GM23338 (cell line): ENCODE measurements around the gene FABP1. TPM values are rescaled to one million over a fixed set of nuclear protein-coding genes. Genes with fewer than 3 reads are reported as not detected.

Experiments used
- ATAC-seq: fragments of 200-7000 bp; cut with Tn5 transposase; 3 replicates; pipeline ENCODE4 v1.9.1; 2020
- DNase-seq: peaks from one replicate; pipeline ENCODE4 v3.0.0-alpha.2; 2015; ENCODE audit warnings: low spot score
- H2AFZ ChIP-seq: fragments of 200-600 bp; sonication (generic); 2 replicates; pipeline ENCODE4 v1.8.0; 2016; ENCODE audit warnings: antibody characterized with exemption, mild to moderate bottlenecking, moderate library complexity
- H3F3A ChIP-seq: fragments of 200-600 bp; sonication (generic); replicated peaks from 2 replicates; pipeline ENCODE4 v1.8.0; 2017; ENCODE audit warnings: antibody characterized with exemption, mixed run types, low read depth
- H3K27ac ChIP-seq: fragments of 200-600 bp; sonication (generic); 2 replicates; pipeline ENCODE4 v1.6.1; 2016; ENCODE audit warnings: low read depth
- H3K27me3 ChIP-seq: fragments of 200-600 bp; sonication (generic); 2 replicates; pipeline ENCODE4 v1.8.0; 2016; ENCODE audit warnings: mild to moderate bottlenecking, mixed run types, moderate library complexity; ENCODE audit not compliant: insufficient read depth
- H3K36me3 ChIP-seq: fragments of 200-600 bp; sonication (generic); 2 replicates; pipeline ENCODE4 v1.8.0; 2016; ENCODE audit warnings: mild to moderate bottlenecking; ENCODE audit not compliant: insufficient read depth
- H3K4me1 ChIP-seq: fragments of 200-600 bp; sonication (generic); 2 replicates; pipeline ENCODE4 v1.8.0; 2016; ENCODE audit warnings: mild to moderate bottlenecking, moderate library complexity; ENCODE audit not compliant: insufficient read depth
- H3K4me2 ChIP-seq: fragments of 200-600 bp; sonication (generic); 2 replicates; pipeline ENCODE4 v1.7.1; 2017; ENCODE audit warnings: mixed run types
- H3K4me3 ChIP-seq: fragments of 200-600 bp; sonication (generic); 2 replicates; pipeline ENCODE4 v1.6.1; 2016; ENCODE audit warnings: mixed run types
- H3K79me2 ChIP-seq: fragments of 200-600 bp; sonication (generic); replicated peaks from 2 replicates; pipeline ENCODE4 v1.8.0; 2017; ENCODE audit warnings: mild to moderate bottlenecking; ENCODE audit not compliant: insufficient read depth
- H3K9me2 ChIP-seq: fragments of 200-600 bp; sonication (generic); 2 replicates; pipeline ENCODE4 v1.8.0; 2017; ENCODE audit not compliant: insufficient read depth
- H4K20me1 ChIP-seq: fragments of 200-600 bp; sonication (generic); replicated peaks from 2 replicates; pipeline ENCODE4 v1.8.0; 2017; ENCODE audit warnings: mild to moderate bottlenecking; ENCODE audit not compliant: insufficient read depth
- H3K27ac Mint-ChIP-seq: 2 replicates; pipeline ENCODE4 v1.8.0; 2020; ENCODE audit warnings: inconsistent platforms, mild to moderate bottlenecking, moderate library complexity, mixed read lengths
- H3K27me3 Mint-ChIP-seq: 3 replicates; pipeline ENCODE4 v1.8.0; 2022; ENCODE audit warnings: low read depth, mild to moderate bottlenecking, moderate library complexity, mixed read lengths, inconsistent platforms; ENCODE audit not compliant: insufficient read depth, poor library complexity
- H3K36me3 Mint-ChIP-seq: 3 replicates; pipeline ENCODE4 v1.8.0; 2021; ENCODE audit warnings: low read depth, mild to moderate bottlenecking, inconsistent platforms, moderate library complexity, mixed read lengths
- H3K4me1 Mint-ChIP-seq: 3 replicates; pipeline ENCODE4 v1.8.0; 2020; ENCODE audit warnings: mild to moderate bottlenecking, inconsistent platforms, mixed read lengths
- H3K4me3 Mint-ChIP-seq: 3 replicates; pipeline ENCODE4 v1.8.0; 2021; ENCODE audit warnings: moderate library complexity, mild to moderate bottlenecking, inconsistent platforms, mixed read lengths
- H3K9me3 Mint-ChIP-seq: 3 replicates; pipeline ENCODE4 v1.8.0; 2020; ENCODE audit warnings: moderate library complexity, mild to moderate bottlenecking, inconsistent platforms, mixed read lengths
- CTCF ChIP-seq, 2 experiments: fragments of 200-600 bp in 1 of 2; sonication (generic) in 1 of 2; conservative IDR thresholded peaks; 2 replicates each; pipeline versions ENCODE4 v1.5.1 to v1.6.1; 2016 to 2017; ENCODE audit warnings: antibody characterized with exemption in 2 of 2, low read depth in 2 of 2, mild to moderate bottlenecking in 2 of 2, moderate library complexity in 1 of 2
- ETS1 ChIP-seq: IDR thresholded peaks from 2 replicates; pipeline ENCODE4 v1.6.1; 2016; ENCODE audit warnings: antibody characterized with exemption
- EZH2phosphoT487 ChIP-seq: fragments of 200-600 bp; sonication (generic); IDR thresholded peaks from one replicate; pipeline ENCODE4 v1.8.1; 2018; ENCODE audit warnings: antibody characterized with exemption; ENCODE audit not compliant: unreplicated experiment
- JUNB ChIP-seq: IDR thresholded peaks from one replicate; pipeline ENCODE4 v1.6.1; 2016; ENCODE audit warnings: antibody characterized with exemption; ENCODE audit not compliant: unreplicated experiment
- NANOG ChIP-seq: IDR thresholded peaks from 2 replicates; pipeline ENCODE4 v1.6.1; 2016; ENCODE audit warnings: antibody characterized with exemption, borderline replicate concordance
- POLR2AphosphoS5 ChIP-seq: IDR thresholded peaks from 2 replicates; pipeline ENCODE4 v1.6.1; 2016; ENCODE audit warnings: antibody characterized with exemption, low read depth
- REST ChIP-seq: IDR thresholded peaks from one replicate; pipeline ENCODE4 v1.6.1; 2018; ENCODE audit warnings: antibody characterized with exemption; ENCODE audit not compliant: unreplicated experiment
- STAT1 ChIP-seq: IDR thresholded peaks from one replicate; pipeline ENCODE4 v1.6.1; 2016; ENCODE audit warnings: antibody characterized with exemption; ENCODE audit not compliant: unreplicated experiment
- ZNF114 ChIP-seq: fragments of 250-450 bp; sonication (Bioruptor Pico); IDR thresholded peaks from 2 replicates; pipeline ENCODE4 v1.5.0; 2020; ENCODE audit warnings: mild to moderate bottlenecking, moderate library complexity
- ZNF331 ChIP-seq: fragments of 250-450 bp; sonication (Bioruptor Pico); IDR thresholded peaks from 2 replicates; pipeline ENCODE4 v1.5.0; 2020; ENCODE audit warnings: low read depth, mild to moderate bottlenecking, moderate library complexity
- ZNF462 ChIP-seq: fragments of 250-450 bp; sonication (Bioruptor Pico); IDR thresholded peaks from 2 replicates; pipeline ENCODE4 v1.5.0; 2020; ENCODE audit warnings: mild to moderate bottlenecking, moderate library complexity
- polyA plus RNA-seq: library from polyadenylated mRNA; unstranded; fragments of >200 nt; fragmentation: Nextera tagmentation; extraction: Ambion mirVana; gene quantifications from 2 replicates; pipeline ENCODE4 v1.2.1, GENCODE V29; 2016
- total RNA-seq: library from RNA; depleted of rRNA; stranded (reverse); fragments of >200 nt; shearing (Covaris generic); gene quantifications from 2 replicates; pipeline ENCODE4 v1.2.3, GENCODE V29; 2014

FABP1 gene
- total and polyA plus RNA-seq, 2 experiments from 2014 or later = not detected

- TF ChIP-seq ZNF462 (no peak), JUNB (no peak), ETS1 (no peak), NANOG (no peak), CTCF (conservative IDR thresholded peaks at IDR 0.05; ENCODE audit: low read depth in 2 of 2) (no peak)
These were observed 50.8 kb downstream of the FABP1 start (continued) for GRCh38 chr2:88077080-88077479.

- Histone ChIP-seq H3K4me1 (peaks cover 7% of the 10 kb centered on the region; the same call in 1 of the 2 replicates), H3K4me3 (no peak overlapping the region), H4K20me1 (no peaks in the 10 kb centered on the region), H3K27me3 (no peaks in the 10 kb centered on the region), H3K36me3 (no peaks in the 10 kb centered on the region), H3K27ac (no peak overlapping the region), H2AFZ (no peak overlapping the region), H3K9me2 (no peaks in the 10 kb centered on the region), H3K4me2 (no peak overlapping the region), H3K79me2 (no peaks in the 10 kb centered on the region), H3F3A (no peaks in the 10 kb centered on the region)
- peaks cover 7% of the 10 kb centered on the region; the same call in 2 of the 3 replicates for H3K4me1 Mint-ChIP-seq
- H3K27me3 Mint-ChIP-seq = no peaks in the 10 kb centered on the region
- H3K27ac Mint-ChIP-seq = no peak overlapping the region
- no peak for DNase-seq
- no peaks in the 10 kb centered on the region; the same call in 2 of the 3 replicates for H3K36me3 Mint-ChIP-seq
- no peak overlapping the region for H3K4me3 Mint-ChIP-seq
- H3K9me3 Mint-ChIP-seq = peaks cover 15% of the 10 kb centered on the region
- ATAC-seq = no peak
- TF ChIP-seq NANOG = no peak
- TF ChIP-seq ZNF114 (CRISPR knock-in tag) = no peak
- no peak for TF ChIP-seq ETS1
- TF ChIP-seq ZNF331 (CRISPR knock-in tag) = no peak
- TF ChIP-seq EZH2phosphoT487 = no peak
- TF ChIP-seq STAT1 = no peak
- TF ChIP-seq POLR2AphosphoS5 = no peak
- TF ChIP-seq REST = no peak
These were observed 53.0 kb downstream of the FABP1 start for GRCh38 chr2:88074854-88075292.
